H1 (cell line): Measurements from ENCODE around the gene LIPG.

Source experiments
- ATF2 ChIP-seq: IDR thresholded peaks from 2 replicates; pipeline ENCODE4 v1.6.1; 2012; ENCODE audit warnings: low read length, inconsistent platforms
- CREB1 ChIP-seq: IDR thresholded peaks from 2 replicates; pipeline ENCODE4 v1.6.1; 2012; ENCODE audit warnings: inconsistent platforms
- CTCF ChIP-seq, 3 experiments: IDR thresholded peaks; 1 replicate in 2 of 3; 2 replicates in 1 of 3; pipeline versions ENCODE4 v1.5.1 to v1.6.1; 2011; ENCODE audit warnings: low read length in 3 of 3, mild to moderate bottlenecking in 3 of 3, inconsistent platforms in 2 of 3, low read depth in 1 of 3, moderate library complexity in 1 of 3; ENCODE audit not compliant: insufficient read depth in 1 of 3; ENCODE audit errors: control extremely low read depth in 1 of 3
- GABPA ChIP-seq: IDR thresholded peaks from 2 replicates; pipeline ENCODE4 v1.6.1; 2011; ENCODE audit warnings: mild to moderate bottlenecking, low read length, moderate library complexity, borderline replicate concordance; ENCODE audit not compliant: insufficient read depth
- JUND ChIP-seq: IDR thresholded peaks from 2 replicates; pipeline ENCODE4 v1.6.1; 2011; ENCODE audit warnings: mild to moderate bottlenecking, improper control_type of control experiment, low read length
- MAX ChIP-seq: IDR thresholded peaks from 2 replicates; pipeline ENCODE4 v1.6.1; 2012; ENCODE audit warnings: inconsistent platforms
- POLR2A ChIP-seq, 2 experiments: IDR thresholded peaks; 1 replicate in 1 of 2; 2 replicates in 1 of 2; pipeline ENCODE4 v1.6.1; 2011; ENCODE audit warnings: low read depth in 2 of 2, low read length in 2 of 2, mild to moderate bottlenecking in 2 of 2; ENCODE audit errors: control extremely low read depth in 1 of 2
- POLR2AphosphoS5 ChIP-seq: IDR thresholded peaks from 2 replicates; pipeline ENCODE4 v1.6.1; 2011; ENCODE audit warnings: low read depth, low read length
- SRF ChIP-seq: IDR thresholded peaks from 2 replicates; pipeline ENCODE4 v1.6.1; 2011; ENCODE audit warnings: mild to moderate bottlenecking, low read depth, low read length, moderate library complexity

- TF ChIP-seq POLR2AphosphoS5 (no peak), ATF2 (no peak), CTCF (IDR thresholded peaks at IDR 0.05; ENCODE audit: control extremely low read depth in 1 of 3, insufficient read depth in 1 of 3, low read depth in 1 of 3, low read length in 3 of 3) (no peak), MAX (no peak), GABPA (no peak), POLR2A (IDR thresholded peaks at IDR 0.05; ENCODE audit: control extremely low read depth in 1 of 2, low read depth in 2 of 2, low read length in 2 of 2) (no peak), SRF (no peak), CREB1 (no peak), JUND (no peak)
These were observed 22.5 kb downstream of the LIPG start for GRCh38 chr18:49584394-49584793.
